ENCODE data around the gene CDYL.

DNA sequence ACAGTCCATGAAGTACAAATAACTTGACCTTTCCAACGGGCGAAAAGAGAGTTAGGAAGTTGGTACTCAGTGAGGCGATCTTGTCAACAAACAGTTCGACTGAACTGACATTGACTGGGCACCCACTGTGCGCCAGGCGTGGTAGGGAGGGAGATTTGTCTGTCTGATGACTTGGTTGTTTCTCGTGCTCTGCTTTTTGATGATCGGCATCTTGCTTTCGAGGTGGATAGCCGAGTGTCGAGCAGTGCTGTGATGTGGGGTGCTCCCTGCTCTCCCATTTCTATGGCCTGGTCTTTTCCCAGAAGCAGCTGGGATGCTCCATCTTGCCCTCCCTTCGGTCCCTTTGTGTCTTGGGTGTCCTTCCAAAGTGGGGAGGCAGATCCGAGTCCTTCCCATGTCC, 197.2 kb downstream of the CDYL start:
- TF ChIP-seq POLR2A (IDR thresholded peaks at IDR 0.05) (no peak), CTCF (IDR thresholded peaks at IDR 0.05) (no peak), EP300 (IDR thresholded peaks at IDR 0.05) (no peak)

All from suprapubic skin (tissue), 3 donors.